Measurements from ENCODE around the gene PC. TPM values are rescaled to one million over a fixed set of nuclear protein-coding genes. Genes with fewer than 3 reads are reported as not detected.
A peak's percentile ranks its signal among the peaks of the same experiment; 100 is the strongest.

Gene PC
- total RNA-seq, 1 donor from 2014 or later: 10.5 TPM

GRCh38 chr11:66958956-66959274, 732 bp upstream of the PC start:
- Mint-ChIP-seq H3K27ac (ENCODE audit: unreplicated experiment) (peak overlapping the region; percentile 82), H3K36me3 (ENCODE audit: low read depth, unreplicated experiment) (peaks cover 1% of the 10 kb centered on the region), H3K27me3 (ENCODE audit: low read depth, unreplicated experiment) (no peaks in the 10 kb centered on the region), H3K4me1 (ENCODE audit: low read depth, unreplicated experiment) (peaks cover 8% of the 10 kb centered on the region), H3K9me3 (ENCODE audit: unreplicated experiment) (peaks cover 2% of the 10 kb centered on the region), H3K4me3 (ENCODE audit: unreplicated experiment) (peak overlapping the region; percentile 83)
- no peaks in the 10 kb centered on the region for H4K20me1 ChIP-seq (ENCODE audit: insufficient read depth, low read length)
- no peaks in the 10 kb centered on the region for H3K27me3 ChIP-seq (ENCODE audit: insufficient read depth, low read length)
- H3K79me2 ChIP-seq (ENCODE audit: insufficient read depth, low read length): no peaks in the 10 kb centered on the region
- H3K4me2 ChIP-seq (ENCODE audit: low read length): peak overlapping the region; percentile 83
- peak overlapping the region; percentile 49 for H3K4me3 ChIP-seq (ENCODE audit: insufficient read depth, low read depth, low read length)
- peak overlapping the region; percentile 30 for H3K9ac ChIP-seq (ENCODE audit: low read length)
- no peaks in the 10 kb centered on the region for H3K36me3 ChIP-seq (ENCODE audit: insufficient read depth, low read length)
- H3K9me3 ChIP-seq (ENCODE audit: insufficient read depth, low read depth, low read length): no peaks in the 10 kb centered on the region
- H2AFZ ChIP-seq (ENCODE audit: low read depth, low read length): peak overlapping the region; percentile 95
- TF ChIP-seq EZH2 (IDR thresholded peaks at IDR 0.05; ENCODE audit: insufficient read depth, low read length) (no peak), CTCF (IDR thresholded peaks at IDR 0.05; ENCODE audit: insufficient read depth, low read depth, low read length) (no peak)
- peak overlapping the region; percentile 32 for H3K27ac ChIP-seq (ENCODE audit: low read depth, low read length)
- DNase-seq (ENCODE audit: low read depth) (no peak), FAIRE-seq (no peak)
- peaks cover 18% of the 10 kb centered on the region for H3K4me1 ChIP-seq (ENCODE audit: insufficient read depth, low read length)

GRCh38 chr11:66957971-66958231, 282 bp downstream of the PC start:
- peaks cover 4% of the 10 kb centered on the region for H3K36me3 Mint-ChIP-seq (ENCODE audit: low read depth, unreplicated experiment)
- peaks cover 8% of the 10 kb centered on the region for H3K4me1 Mint-ChIP-seq (ENCODE audit: low read depth, unreplicated experiment)
- no peak for FAIRE-seq
- H2AFZ ChIP-seq (ENCODE audit: low read depth, low read length): peak overlapping the region; percentile 97
- peak overlapping the region; percentile 65 for H3K9ac ChIP-seq (ENCODE audit: low read length)
- peaks cover 2% of the 10 kb centered on the region for H3K9me3 Mint-ChIP-seq (ENCODE audit: unreplicated experiment)
- H3K4me1 ChIP-seq (ENCODE audit: insufficient read depth, low read length): peaks cover 18% of the 10 kb centered on the region
- no peaks in the 10 kb centered on the region for H3K36me3 ChIP-seq (ENCODE audit: insufficient read depth, low read length)
- peak overlapping the region; percentile 82 for H3K4me3 Mint-ChIP-seq (ENCODE audit: unreplicated experiment)
- TF ChIP-seq EZH2 (IDR thresholded peaks at IDR 0.05; ENCODE audit: insufficient read depth, low read length) (no peak), CTCF (IDR thresholded peaks at IDR 0.05; ENCODE audit: insufficient read depth, low read depth, low read length) (no peak)
- H4K20me1 ChIP-seq (ENCODE audit: insufficient read depth, low read length): no peaks in the 10 kb centered on the region
- DNase-seq (ENCODE audit: low read depth): no peak
- H3K4me3 ChIP-seq (ENCODE audit: insufficient read depth, low read depth, low read length): peak overlapping the region; percentile 71
- H3K27me3 ChIP-seq (ENCODE audit: insufficient read depth, low read length): no peaks in the 10 kb centered on the region
- no peak overlapping the region for H3K27ac Mint-ChIP-seq (ENCODE audit: unreplicated experiment)
- H3K27me3 Mint-ChIP-seq (ENCODE audit: low read depth, unreplicated experiment): no peaks in the 10 kb centered on the region
- peak overlapping the region; percentile 33 for H3K27ac ChIP-seq (ENCODE audit: low read depth, low read length)
- H3K4me2 ChIP-seq (ENCODE audit: low read length): peak overlapping the region; percentile 90
- no peaks in the 10 kb centered on the region for H3K79me2 ChIP-seq (ENCODE audit: insufficient read depth, low read length)
- no peaks in the 10 kb centered on the region for H3K9me3 ChIP-seq (ENCODE audit: insufficient read depth, low read depth, low read length)

- Mint-ChIP-seq H3K27ac (ENCODE audit: unreplicated experiment) (peak overlapping the region; percentile 79), H3K27me3 (ENCODE audit: low read depth, unreplicated experiment) (no peaks in the 10 kb centered on the region), H3K9me3 (ENCODE audit: unreplicated experiment) (peaks cover 2% of the 10 kb centered on the region), H3K36me3 (ENCODE audit: low read depth, unreplicated experiment) (peaks cover 4% of the 10 kb centered on the region), H3K4me3 (ENCODE audit: unreplicated experiment) (peak overlapping the region; percentile 81), H3K4me1 (ENCODE audit: low read depth, unreplicated experiment) (peaks cover 10% of the 10 kb centered on the region)
- H3K4me1 ChIP-seq (ENCODE audit: insufficient read depth, low read length): peaks cover 20% of the 10 kb centered on the region
- H4K20me1 ChIP-seq (ENCODE audit: insufficient read depth, low read length): no peaks in the 10 kb centered on the region
- H2AFZ ChIP-seq (ENCODE audit: low read depth, low read length): no peak overlapping the region
- H3K27me3 ChIP-seq (ENCODE audit: insufficient read depth, low read length): no peaks in the 10 kb centered on the region
- no peak for TF ChIP-seq EZH2 (IDR thresholded peaks at IDR 0.05; ENCODE audit: insufficient read depth, low read length)
- TF ChIP-seq CTCF (IDR thresholded peaks at IDR 0.05; ENCODE audit: insufficient read depth, low read depth, low read length): peak; percentile 17
- H3K4me2 ChIP-seq (ENCODE audit: low read length): peak overlapping the region; percentile 90
- DNase-seq (ENCODE audit: low read depth) (peak; percentile 90), FAIRE-seq (no peak)
- no peaks in the 10 kb centered on the region for H3K9me3 ChIP-seq (ENCODE audit: insufficient read depth, low read depth, low read length)
- H3K4me3 ChIP-seq (ENCODE audit: insufficient read depth, low read depth, low read length): no peak overlapping the region
- H3K27ac ChIP-seq (ENCODE audit: low read depth, low read length): no peak overlapping the region
- H3K79me2 ChIP-seq (ENCODE audit: insufficient read depth, low read length): no peaks in the 10 kb centered on the region
- no peaks in the 10 kb centered on the region for H3K36me3 ChIP-seq (ENCODE audit: insufficient read depth, low read length)
- no peak overlapping the region for H3K9ac ChIP-seq (ENCODE audit: low read length)
Observed at GRCh38 chr11:66956689-66957290, 1.4 kb downstream of the PC start.

All from astrocyte (in vitro differentiated cells and primary cell).